Testis (tissue), 3 donors: ENCODE results near the gene MYBPC2. TPM values are rescaled to one million over a fixed set of nuclear protein-coding genes. Genes with fewer than 3 reads are reported as not detected.

Experiments
- DNase-seq: peaks from one replicate; pipeline ENCODE4 v3.0.0-alpha.2; 2019
- H3K27ac ChIP-seq, 2 donors: fragments of 200-600 bp; sonication (generic); one replicate each; pipeline ENCODE4 v1.5.1; 2019
- H3K27me3 ChIP-seq: fragments of 200-600 bp; sonication (generic); one replicate; pipeline ENCODE4 v1.5.1; 2019
- H3K36me3 ChIP-seq: fragments of 200-600 bp; sonication (generic); one replicate; pipeline ENCODE4 v1.5.1; 2017; ENCODE audit warnings: low read depth; ENCODE audit errors: missing control alignments
- H3K4me1 ChIP-seq: fragments of 200-600 bp; sonication (generic); one replicate; pipeline ENCODE4 v1.5.1; 2019
- H3K4me3 ChIP-seq, 2 donors: fragments of 200-600 bp; sonication (generic); one replicate each; pipeline ENCODE4 v1.5.1; 2017 to 2019
- H3K9me3 ChIP-seq: fragments of 200-600 bp; sonication (generic); one replicate; pipeline ENCODE4 v1.5.1; 2017
- CTCF ChIP-seq, 3 experiments: fragments of 450-650 bp in 2 of 3; fragments of 200-600 bp in 1 of 3; sonication (generic) in 1 of 3; IDR thresholded peaks; one replicate each; pipeline ENCODE4 v1.5.1; 2016 to 2019; ENCODE audit warnings: antibody characterized with exemption in 3 of 3, mild to moderate bottlenecking in 2 of 3, moderate library complexity in 1 of 3
- POLR2A ChIP-seq: fragments of 450-650 bp; IDR thresholded peaks from one replicate; pipeline ENCODE4 v1.6.1; 2017; ENCODE audit warnings: antibody characterized with exemption, mild to moderate bottlenecking, moderate library complexity
- WGBS, 2 donors: methylation state at CpG; one replicate each; pipeline ENCODE4 v1.1.5; 2018; 5-methylcytosine and 5-hydroxymethylcytosine counted together
- intact Hi-C: fragments of 100-400 bp; cut with DNase I; formaldehyde crosslinking; loops from one replicate; pipeline ENCODE4 v1.15.1; 2023; ENCODE audit warnings: low total_unique reads
- polyA plus RNA-seq: library from polyadenylated mRNA; stranded (reverse); fragments of 350-450 nt; fragmentation: Illumina TruSeq; extraction: RNeasy Lipid Tissue Mini Kit (QIAGEN cat#74804); gene quantifications from one replicate; pipeline ENCODE4 v1.2.3, GENCODE V29; 2014; ENCODE audit warnings: low read depth, low replicate concordance; ENCODE audit not compliant: insufficient read depth
- total RNA-seq, 2 donors: library from RNA; depleted of rRNA; stranded (reverse); fragments of >200 nt; gene quantifications; one replicate each; pipeline ENCODE4 v1.2.3, GENCODE V29; 2016

MYBPC2 gene
- total and polyA plus RNA-seq, 3 donors from 2014 or later: 0.31 to 3.2 (median 0.63) TPM

DNA sequence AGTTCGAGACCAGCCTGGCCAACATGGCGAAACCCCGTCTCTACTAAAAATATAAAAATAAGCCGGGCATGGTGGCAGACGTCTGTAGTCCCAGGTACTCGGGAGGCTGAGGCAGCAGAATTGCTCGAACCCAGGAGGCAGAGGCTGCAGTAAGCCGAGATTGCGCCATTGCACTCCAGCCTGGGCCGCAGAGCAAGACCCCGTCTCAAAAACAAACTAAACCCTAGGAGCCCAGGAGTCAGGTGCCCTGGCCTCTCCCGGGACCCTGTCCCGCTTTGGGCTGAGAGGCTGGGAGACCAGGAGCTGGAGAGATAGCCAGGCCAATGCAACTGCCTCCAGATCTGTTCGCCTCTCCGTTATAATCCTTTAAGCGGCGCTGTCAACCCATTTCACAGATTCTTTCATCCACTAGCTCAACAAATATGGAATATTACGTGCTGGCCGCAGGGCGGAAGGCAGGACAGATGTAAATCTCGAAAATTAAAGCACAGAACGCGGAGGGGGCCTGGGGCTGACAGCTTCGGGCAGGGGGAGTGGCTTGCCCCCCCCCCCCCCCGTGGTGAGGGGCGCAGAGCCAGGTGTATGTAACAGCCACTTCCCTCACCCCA, 5.3 kb upstream of the MYBPC2 start:
- no peaks in the 10 kb centered on the region for H3K36me3 ChIP-seq
- peaks cover 11% of the 10 kb centered on the region for H3K4me1 ChIP-seq
- WGBS, 2 donors: 64 to 70% methylated on average over 26 of the region's 26 CpGs
- DNase-seq: no peak
- peak overlapping the region; percentile 15 to 39 for H3K4me3 ChIP-seq
- no peaks in the 10 kb centered on the region for H3K27me3 ChIP-seq
- H3K27ac ChIP-seq: peak overlapping the region in 1 of 2 donors; percentile 57
- intact Hi-C loops: no loop called here
- TF ChIP-seq POLR2A (no peak), CTCF (IDR thresholded peaks at IDR 0.05) (no peak)
- no peaks in the 10 kb centered on the region for H3K9me3 ChIP-seq

- H3K27ac ChIP-seq: peak overlapping the region in 1 of 2 donors; percentile 57
- intact Hi-C loops: no loop called here
- H3K36me3 ChIP-seq: no peaks in the 10 kb centered on the region
- peaks cover 15% of the 10 kb centered on the region for H3K4me1 ChIP-seq
- H3K4me3 ChIP-seq: peak overlapping the region; percentile 15 to 39
- H3K27me3 ChIP-seq: no peaks in the 10 kb centered on the region
- H3K9me3 ChIP-seq: no peaks in the 10 kb centered on the region
- peak; percentile 14 for TF ChIP-seq POLR2A
- TF ChIP-seq CTCF (IDR thresholded peaks at IDR 0.05): no peak
- WGBS, 2 donors: 0 to 20% methylated on average over 2 to 10 of the region's 38 CpGs
- peak; percentile 94 for DNase-seq
These were observed 4.7 kb upstream of the MYBPC2 start for GRCh38 chr19:50427997-50428425.

- TF ChIP-seq POLR2A: no peak
- TF ChIP-seq CTCF (IDR thresholded peaks at IDR 0.05): no peak
- intact Hi-C loops: no loop called here
- Histone ChIP-seq H3K27me3 (no peaks in the 10 kb centered on the region), H3K27ac (no peak overlapping the region), H3K9me3 (no peaks in the 10 kb centered on the region), H3K36me3 (no peaks in the 10 kb centered on the region), H3K4me1 (peaks cover 15% of the 10 kb centered on the region), H3K4me3 (no peak overlapping the region)
- WGBS, 2 donors: 79 to 85% methylated on average over 2 to 7 of the region's 7 CpGs
- DNase-seq: no peak
These were observed 3.8 kb upstream of the MYBPC2 start for GRCh38 chr19:50428772-50429463.

DNA sequence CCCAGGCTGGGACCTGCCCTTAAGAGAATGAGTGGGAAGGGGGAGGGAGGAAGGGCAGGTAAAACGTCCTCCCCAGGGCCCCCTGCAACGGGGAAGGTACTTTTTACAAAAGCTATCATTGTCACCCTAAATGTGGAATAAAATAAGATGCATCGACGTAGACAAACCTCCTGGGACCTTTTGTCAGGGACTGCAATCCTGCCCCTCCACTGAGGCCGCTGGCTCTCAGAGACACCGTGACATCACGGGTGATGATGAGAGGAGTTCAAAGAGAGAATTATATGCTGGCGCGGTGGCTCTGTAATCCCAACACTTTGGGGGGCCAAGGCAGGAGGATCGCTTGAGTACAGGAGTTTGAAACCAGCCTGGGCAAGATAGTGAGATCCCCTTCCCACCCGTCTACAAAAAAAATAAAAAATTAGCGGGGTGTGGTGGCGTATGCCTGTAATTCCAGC, 1.8 kb upstream of the MYBPC2 start:
- no peaks in the 10 kb centered on the region for H3K9me3 ChIP-seq
- DNase-seq: no peak
- intact Hi-C loops: no loop called here
- 15 to 34% methylated on average over 13 of the region's 13 CpGs for WGBS, 2 donors
- peak overlapping the region in 1 of 2 donors; percentile 6 for H3K27ac ChIP-seq
- H3K36me3 ChIP-seq: no peaks in the 10 kb centered on the region
- peaks cover 15% of the 10 kb centered on the region for H3K4me1 ChIP-seq
- peak overlapping the region; percentile 59 to 64 for H3K4me3 ChIP-seq
- H3K27me3 ChIP-seq: no peaks in the 10 kb centered on the region
- TF ChIP-seq CTCF (IDR thresholded peaks at IDR 0.05) (no peak), POLR2A (no peak)
